Ovary (tissue), 9 donors: ENCODE measurements around the gene CAMP. TPM values are rescaled to one million over a fixed set of nuclear protein-coding genes. Genes with fewer than 3 reads are reported as not detected.
"Not testable (repeated sequence)": the region's sequence is repeated elsewhere in the genome, so short reads cannot be mapped to it uniquely, and the experiment has no call there.

ENCODE experiments used
- DNase-seq, 5 donors: peaks; one replicate each; pipeline ENCODE4 v3.0.0-alpha.2; 2019 to 2020
- H3K27ac ChIP-seq, 2 donors: fragments of 200-600 bp; one replicate each; pipeline versions ENCODE4 v1.5.1 to v1.8.0; 2019 to 2022
- H3K27me3 ChIP-seq: fragments of 200-600 bp; one replicate; pipeline ENCODE4 v1.8.0; 2022
- H3K36me3 ChIP-seq: fragments of 200-600 bp; sonication (generic); one replicate; pipeline ENCODE4 v1.5.1; 2019
- H3K4me1 ChIP-seq: one replicate; pipeline ENCODE4 v1.8.1; 2013; ENCODE audit warnings: mild to moderate bottlenecking, moderate library complexity; ENCODE audit not compliant: insufficient read depth
- H3K4me3 ChIP-seq: fragments of 200-600 bp; sonication (generic); one replicate; pipeline ENCODE4 v1.5.1; 2017
- H3K9me3 ChIP-seq, 2 donors: fragments of 200-600 bp in 1 of 2; sonication (generic) in 1 of 2; one replicate each; pipeline versions ENCODE4 v1.5.1 to v1.8.1; 2013 to 2019; ENCODE audit warnings: mild to moderate bottlenecking in 1 of 2, moderate library complexity in 1 of 2
- EP300 ChIP-seq: sonication (generic); formaldehyde crosslinking; IDR thresholded peaks from one replicate; pipeline ENCODE4 v1.6.1; 2017; ENCODE audit warnings: antibody characterized with exemption
- POLR2A ChIP-seq: fragments of 450-650 bp; IDR thresholded peaks from one replicate; pipeline ENCODE4 v1.6.1; 2017; ENCODE audit warnings: antibody characterized with exemption, mild to moderate bottlenecking, moderate library complexity
- WGBS, 3 donors: extraction: QIAGEN DNeasy Blood & Tissue Kit in 1 of 3; methylation state at CpG; one replicate each; pipeline versions ENCODE4 v1.1.5 to v1.1.7; 2013 to 2017; 5-methylcytosine and 5-hydroxymethylcytosine counted together
- intact Hi-C, 4 donors: fragments of 100-400 bp; cut with DNase I; formaldehyde crosslinking; loops; one replicate each; pipeline versions ENCODE4 v1.11.0 to v1.15.1; 2022 to 2023
- polyA plus RNA-seq, 2 donors: library from polyadenylated mRNA; stranded (reverse); fragments of 200-250 nt in 1 of 2; fragments of 350-450 nt in 1 of 2; fragmentation: Illumina TruSeq in 1 of 2; extraction: RNeasy Lipid Tissue Mini Kit (QIAGEN cat#74804) in 1 of 2; gene quantifications; one replicate each; pipeline ENCODE4 v1.2.3, GENCODE V29; 2013 to 2014
- total RNA-seq, 7 donors: library from RNA; depleted of rRNA in 2 of 7; stranded (reverse); fragments of >200 nt in 2 of 7; fragmentation: NEBNext Ultra II Directional in 3 of 7; extraction: Animal tissue kit (Norgen Biotek cat#: 25700) in 3 of 7; gene quantifications; one replicate each; pipeline versions ENCODE4 v1.1.0 to v1.2.4, GENCODE V29; 2016 to 2023
- TF ChIP-seq, protein P1 (sequence below), 3 donors: fragments of 450-650 bp in 2 of 3; fragments of 200-600 bp in 1 of 3; IDR thresholded peaks; one replicate each; pipeline versions ENCODE4 v1.5.1 to v1.8.0; 2016 to 2022; ENCODE audit warnings: antibody characterized with exemption in 3 of 3, mild to moderate bottlenecking in 1 of 3
- donor health status: DM: no; HTN: no; CAD: no; lungs with moderate emphysema.
- donor health status: DM: no; HTN: no; CAD: no.
- donor health status: Bipolar disorder and iron deficiency.
- donor health status: DM: yes; HTN: yes; CAD: no.
- donor health status: DM: no; HTN: no; CAD: no.
- donor health status: DM: yes; HTN: yes; CAD: no.

CAMP gene
- total and polyA plus RNA-seq, 9 donors: 0.12 to 1.1 TPM; not detected in 7

DNA sequence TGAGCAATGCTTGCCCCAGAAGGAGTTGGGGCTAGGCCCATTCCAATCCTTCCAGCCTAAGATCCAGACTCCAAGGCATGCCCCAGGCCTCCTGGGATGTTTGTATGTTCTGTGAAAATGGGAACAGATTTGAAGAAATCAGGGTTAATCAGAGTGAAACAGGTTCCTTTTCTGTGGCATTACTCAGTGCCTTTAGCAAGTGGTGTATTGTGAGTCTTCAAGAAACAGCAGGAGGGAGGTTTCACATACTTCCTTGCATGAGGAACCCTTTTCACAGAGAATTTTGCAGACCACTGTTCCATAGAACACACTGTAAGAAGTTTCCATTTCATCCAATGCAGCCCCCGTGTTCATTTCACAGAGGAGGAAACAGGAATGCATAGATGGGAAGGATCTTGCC, 26.7 kb upstream of the CAMP start:
- WGBS, 3 donors: 62 to 78% (median 73%) methylated on average over 1 of the region's 1 CpG
- H3K4me1 ChIP-seq: peaks cover 2% of the 10 kb centered on the region
- H3K4me3 ChIP-seq: no peak overlapping the region
- no peak for DNase-seq
- H3K27me3 ChIP-seq: no peaks in the 10 kb centered on the region
- no peaks in the 10 kb centered on the region for H3K9me3 ChIP-seq
- intact Hi-C loops: loop anchor here in 3 of 4 donors (5.0 to 10.0 kb wide), 4 partner anchors 98 to 241 kb away; partner anchors contain the start of gene PLXNB1 (in 2 of the 3)
- no peaks in the 10 kb centered on the region for H3K36me3 ChIP-seq
- H3K27ac ChIP-seq: no peak overlapping the region
- TF ChIP-seq EP300: no peak
- TF ChIP-seq, protein P1, sequence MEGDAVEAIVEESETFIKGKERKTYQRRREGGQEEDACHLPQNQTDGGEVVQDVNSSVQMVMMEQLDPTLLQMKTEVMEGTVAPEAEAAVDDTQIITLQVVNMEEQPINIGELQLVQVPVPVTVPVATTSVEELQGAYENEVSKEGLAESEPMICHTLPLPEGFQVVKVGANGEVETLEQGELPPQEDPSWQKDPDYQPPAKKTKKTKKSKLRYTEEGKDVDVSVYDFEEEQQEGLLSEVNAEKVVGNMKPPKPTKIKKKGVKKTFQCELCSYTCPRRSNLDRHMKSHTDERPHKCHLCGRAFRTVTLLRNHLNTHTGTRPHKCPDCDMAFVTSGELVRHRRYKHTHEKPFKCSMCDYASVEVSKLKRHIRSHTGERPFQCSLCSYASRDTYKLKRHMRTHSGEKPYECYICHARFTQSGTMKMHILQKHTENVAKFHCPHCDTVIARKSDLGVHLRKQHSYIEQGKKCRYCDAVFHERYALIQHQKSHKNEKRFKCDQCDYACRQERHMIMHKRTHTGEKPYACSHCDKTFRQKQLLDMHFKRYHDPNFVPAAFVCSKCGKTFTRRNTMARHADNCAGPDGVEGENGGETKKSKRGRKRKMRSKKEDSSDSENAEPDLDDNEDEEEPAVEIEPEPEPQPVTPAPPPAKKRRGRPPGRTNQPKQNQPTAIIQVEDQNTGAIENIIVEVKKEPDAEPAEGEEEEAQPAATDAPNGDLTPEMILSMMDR (IDR thresholded peaks at IDR 0.05): no peak
- TF ChIP-seq POLR2A: no peak

DNA sequence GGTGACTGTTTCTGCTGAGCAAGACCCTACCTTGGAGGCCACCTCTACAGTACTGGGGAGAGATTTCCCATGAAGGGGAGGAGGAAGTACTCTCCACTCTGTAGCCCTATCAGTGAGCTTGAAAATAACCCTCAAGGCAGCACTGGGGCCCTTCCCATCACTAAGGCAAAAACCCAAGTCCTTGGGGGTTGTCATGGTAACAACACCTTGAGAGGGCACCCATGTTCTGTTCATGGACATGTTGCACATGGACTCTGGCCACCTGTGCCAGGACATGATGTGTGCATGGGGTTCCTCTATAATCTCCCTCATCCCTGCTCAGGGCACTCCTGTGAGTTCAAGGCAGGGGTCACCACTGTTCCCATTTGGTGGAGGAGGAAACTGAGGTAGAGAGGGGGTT, 24.2 kb upstream of the CAMP start:
- Histone ChIP-seq H3K27ac (no peak overlapping the region), H3K36me3 (no peaks in the 10 kb centered on the region), H3K4me3 (no peak overlapping the region), H3K27me3 (no peaks in the 10 kb centered on the region), H3K4me1 (peaks cover 2% of the 10 kb centered on the region), H3K9me3 (no peaks in the 10 kb centered on the region)
- TF ChIP-seq EP300: no peak
- DNase-seq: peak in 1 of 5 donors; percentile 12
- intact Hi-C loops: loop anchor here in 3 of 4 donors (5.0 to 10.0 kb wide), 4 partner anchors 96 to 238 kb away; partner anchors contain the start of gene PLXNB1 (in 2 of the 3)

DNA sequence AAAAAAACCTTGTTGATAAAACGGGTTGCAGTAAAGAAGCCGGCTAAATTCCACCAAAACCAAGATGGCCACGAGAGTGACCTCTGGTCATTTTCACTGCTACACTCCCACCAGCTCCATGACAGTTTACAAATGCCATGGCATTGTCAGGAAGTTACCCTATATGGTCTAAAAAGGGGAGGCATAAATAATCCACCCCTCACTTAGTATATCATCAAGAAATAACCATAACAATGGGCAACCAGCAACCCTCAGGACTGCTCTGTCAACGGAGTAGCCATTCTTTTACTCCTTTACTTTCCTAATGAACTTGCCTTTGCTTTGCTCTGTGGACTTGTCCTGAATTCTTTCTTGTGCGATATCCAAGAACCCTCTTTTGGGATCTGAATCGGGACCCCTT, 20.7 kb upstream of the CAMP start:
- no peak for DNase-seq
- Histone ChIP-seq H3K9me3 (no peaks in the 10 kb centered on the region), H3K4me3 (no peak overlapping the region), H3K4me1 (no peaks in the 10 kb centered on the region), H3K27me3 (no peaks in the 10 kb centered on the region), H3K36me3 (no peaks in the 10 kb centered on the region), H3K27ac (no peak overlapping the region)
- intact Hi-C loops: no loop called here
- TF ChIP-seq, protein P1 (IDR thresholded peaks at IDR 0.05): no peak
- no peak for TF ChIP-seq POLR2A
- no peak for TF ChIP-seq EP300
- WGBS, 3 donors: 49 to 72% (median 55%) methylated on average over 6 of the region's 6 CpGs

- H3K4me3 ChIP-seq: no peak overlapping the region
- 53 to 63% (median 56%) methylated on average over 3 of the region's 3 CpGs for WGBS, 3 donors
- DNase-seq: no peak
- intact Hi-C loops: no loop called here
- no peak overlapping the region for H3K27ac ChIP-seq
- TF ChIP-seq POLR2A (no peak), EP300 (no peak)
- TF ChIP-seq, protein P1 (IDR thresholded peaks at IDR 0.05): no peak
- no peaks in the 10 kb centered on the region for H3K9me3 ChIP-seq
- no peaks in the 10 kb centered on the region for H3K27me3 ChIP-seq
- H3K36me3 ChIP-seq: no peaks in the 10 kb centered on the region
- no peaks in the 10 kb centered on the region for H3K4me1 ChIP-seq
Measured at GRCh38 chr3:48208076-48208475, 15.2 kb upstream of the CAMP start.

- TF ChIP-seq EP300 (no peak), POLR2A (no peak)
- TF ChIP-seq, protein P1 (IDR thresholded peaks at IDR 0.05): no peak
- WGBS, 3 donors: 94 to 99% (median 95%) methylated on average over 4 of the region's 4 CpGs
- Histone ChIP-seq H3K27ac (no peak overlapping the region), H3K4me1 (no peaks in the 10 kb centered on the region), H3K27me3 (no peaks in the 10 kb centered on the region), H3K9me3 (no peaks in the 10 kb centered on the region), H3K36me3 (no peaks in the 10 kb centered on the region), H3K4me3 (no peak overlapping the region)
- intact Hi-C loops: no loop called here
- no peak for DNase-seq
Measured at GRCh38 chr3:48209445-48209844, 13.8 kb upstream of the CAMP start.

DNA sequence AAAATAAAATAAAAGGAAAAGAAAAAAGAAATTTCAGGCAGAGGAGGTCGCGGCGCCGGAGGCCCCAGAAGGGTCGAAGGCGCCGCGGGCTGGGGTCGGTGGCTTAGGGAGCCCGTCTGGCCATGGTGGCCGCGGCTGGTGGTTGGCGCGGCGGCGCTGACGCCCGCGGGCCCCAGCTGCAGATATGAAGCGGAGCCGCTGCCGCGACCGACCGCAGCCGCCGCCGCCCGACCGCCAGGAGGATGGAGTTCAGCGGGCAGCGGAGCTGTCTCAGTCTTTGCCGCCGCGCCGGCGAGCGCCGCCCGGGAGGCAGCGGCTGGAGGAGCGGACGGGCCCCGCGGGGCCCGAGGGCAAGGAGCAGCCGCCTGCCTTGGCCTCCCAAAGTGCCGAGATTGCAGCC, 12.8 kb upstream of the CAMP start:
- H3K9me3 ChIP-seq, H3K27ac ChIP-seq, H3K36me3 ChIP-seq, H3K4me1 ChIP-seq, H3K4me3 ChIP-seq, H3K27me3 ChIP-seq, intact Hi-C loops, DNase-seq: not testable (repeated sequence)
- WGBS, 3 donors: 80 to 92% (median 83%) methylated on average over 11 to 43 of the region's 48 CpGs

DNA sequence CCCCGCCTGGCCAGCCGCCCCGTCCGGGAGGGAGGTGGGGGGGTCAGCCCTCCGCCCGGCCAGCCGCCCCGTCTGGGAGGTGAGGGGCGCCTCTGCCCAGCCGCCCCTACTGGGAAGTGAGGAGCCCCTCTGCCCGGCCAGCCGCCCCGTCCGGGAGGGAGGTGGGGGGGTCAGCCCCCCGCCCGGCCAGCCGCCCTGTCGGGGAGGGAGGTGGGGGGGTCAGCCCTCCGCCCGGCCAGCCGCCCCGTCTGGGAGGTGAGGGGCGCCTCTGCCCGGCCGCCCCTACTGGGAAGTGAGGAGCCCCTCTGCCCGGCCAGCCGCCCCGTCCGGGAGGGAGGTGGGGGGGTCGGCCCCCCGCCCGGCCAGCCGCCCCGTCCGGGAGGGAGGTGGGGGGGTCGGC, 11.5 kb upstream of the CAMP start:
- DNase-seq, intact Hi-C loops, H3K9me3 ChIP-seq, H3K4me3 ChIP-seq, H3K36me3 ChIP-seq, H3K27me3 ChIP-seq, H3K27ac ChIP-seq: not testable (repeated sequence)
- peaks cover 16% of the 10 kb centered on the region for H3K4me1 ChIP-seq
- 92 to 96% methylated on average over 15 of the region's 36 CpGs; no CpG with 5 or more reads in 1 of the 3 donors for WGBS, 3 donors
